B cell (primary cell): ENCODE measurements around the gene PRICKLE2. TPM values are rescaled to one million over a fixed set of nuclear protein-coding genes. Genes with fewer than 3 reads are reported as not detected.

Experiments
- ATAC-seq: fragments of 200-7000 bp; cut with Tn5 transposase; one replicate; pipeline ENCODE4 v1.10.0; 2021; ENCODE audit warnings: low read depth, mild to moderate bottlenecking, moderate number of reproducible peaks, moderate library complexity
- CTCF ChIA-PET: fragments of 350-600 bp; sonication (Branson Sonifier 250); formaldehyde crosslinking; loops from one replicate; lab custom pipeline; 2021; ENCODE audit warnings: antibody characterized with exemption, inconsistent platforms; lab: Charles Lee
- POLR2A ChIA-PET: fragments of 350-600 bp; sonication (Branson Sonifier 250); formaldehyde crosslinking; loops from one replicate; lab custom pipeline; 2021; ENCODE audit warnings: antibody characterized with exemption; lab: Charles Lee
- DNase-seq: peaks from one replicate; pipeline ENCODE4 v3.0.0; 2013
- H2AFZ ChIP-seq: 2 replicates; pipeline ENCODE4 v1.6.1; 2012; ENCODE audit warnings: mild to moderate bottlenecking, low read depth, low read length; ENCODE audit not compliant: insufficient read depth, poor library complexity, severe bottlenecking
- H3K27ac ChIP-seq, 2 donors: 1 replicate in 1 of 2; 2 replicates in 1 of 2; pipeline ENCODE4 v1.5.1; 2012 to 2013; ENCODE audit warnings: low read length in 2 of 2, mild to moderate bottlenecking in 2 of 2, moderate library complexity in 1 of 2
- H3K27me3 ChIP-seq, 4 experiments: fragments of 200-600 bp in 1 of 4; sonication (generic) in 1 of 4; replicated peaks in 1 of 4; 1 replicate in 2 of 4; 2 replicates in 2 of 4; pipeline versions ENCODE4 v1.6.1 to v1.7.0; 2013 to 2016; ENCODE audit warnings: low read length in 3 of 4, mild to moderate bottlenecking in 2 of 4, mixed read lengths in 1 of 4, moderate library complexity in 1 of 4; ENCODE audit not compliant: insufficient read depth in 4 of 4, control insufficient read depth in 3 of 4; ENCODE audit errors: control extremely low read depth in 1 of 4
- H3K36me3 ChIP-seq, 2 experiments: replicated peaks in 1 of 2; 1 replicate in 1 of 2; 2 replicates in 1 of 2; pipeline versions ENCODE4 v1.6.1 to v1.7.1; 2013; ENCODE audit warnings: low read length in 1 of 2; ENCODE audit not compliant: insufficient read depth in 2 of 2, control insufficient read depth in 1 of 2; ENCODE audit errors: control extremely low read depth in 1 of 2, extremely low read depth in 1 of 2
- H3K4me1 ChIP-seq, 2 donors: fragments of 200-600 bp in 1 of 2; sonication (generic) in 1 of 2; 1 replicate in 1 of 2; 2 replicates in 1 of 2; pipeline versions ENCODE4 v1.5.1 to v1.6.1; 2013 to 2017; ENCODE audit warnings: low read length in 2 of 2; ENCODE audit not compliant: control insufficient read depth in 2 of 2, insufficient read depth in 2 of 2
- H3K4me2 ChIP-seq: replicated peaks from 2 replicates; pipeline ENCODE3; 2012; ENCODE audit warnings: mild to moderate bottlenecking, low read depth, low read length; ENCODE audit not compliant: poor library complexity, severe bottlenecking
- H3K4me3 ChIP-seq, 5 experiments: fragments of 200-600 bp in 1 of 5; sonication (generic) in 1 of 5; 1 replicate in 3 of 5; 2 replicates in 2 of 5; pipeline versions ENCODE4 v1.5.1 to v1.7.0; 2011 to 2016; ENCODE audit warnings: low read length in 4 of 5, mild to moderate bottlenecking in 4 of 5, low read depth in 2 of 5, control low read depth in 1 of 5, moderate library complexity in 1 of 5; ENCODE audit not compliant: insufficient read depth in 1 of 5; ENCODE audit errors: control extremely low read depth in 1 of 5, extremely low read depth in 1 of 5
- H3K79me2 ChIP-seq: fragments of 200-600 bp; sonication (generic); one replicate; pipeline ENCODE4 v1.6.0; 2016; ENCODE audit warnings: low read length; ENCODE audit not compliant: control insufficient read depth, insufficient read depth
- H3K9ac ChIP-seq: fragments of 200-600 bp; sonication (generic); 2 replicates; pipeline ENCODE4 v1.6.1; 2017; ENCODE audit warnings: mild to moderate bottlenecking, low read length, moderate library complexity
- H3K9me3 ChIP-seq, 3 donors: one replicate each; pipeline versions ENCODE4 v1.6.1 to v1.7.1; 2013; ENCODE audit warnings: low read length in 2 of 3; ENCODE audit not compliant: control insufficient read depth in 2 of 3, insufficient read depth in 1 of 3; ENCODE audit errors: control extremely low read depth in 1 of 3
- H4K20me1 ChIP-seq: 2 replicates; pipeline ENCODE4 v1.6.0; 2012; ENCODE audit warnings: mild to moderate bottlenecking, low read length; ENCODE audit not compliant: insufficient read depth, control insufficient read depth, poor library complexity, severe bottlenecking
- H3K27ac Mint-ChIP-seq: one replicate; pipeline ENCODE4 v1.8.0; 2021; ENCODE audit warnings: mixed read lengths
- H3K27me3 Mint-ChIP-seq: one replicate; pipeline ENCODE4 v1.8.0; 2021; ENCODE audit warnings: mixed read lengths
- H3K4me1 Mint-ChIP-seq: one replicate; pipeline ENCODE4 v1.8.0; 2021; ENCODE audit warnings: mixed read lengths
- H3K4me3 Mint-ChIP-seq: one replicate; pipeline ENCODE4 v1.8.0; 2021; ENCODE audit warnings: mixed read lengths
- H3K9me3 Mint-ChIP-seq: one replicate; pipeline ENCODE4 v1.8.0; 2022; ENCODE audit warnings: mixed read lengths; ENCODE audit not compliant: insufficient read depth
- EZH2 ChIP-seq: IDR thresholded peaks from 2 replicates; pipeline ENCODE4 v1.6.1; 2012; ENCODE audit warnings: borderline replicate concordance, low read depth, mild to moderate bottlenecking, moderate library complexity, low read length; ENCODE audit not compliant: insufficient read depth, poor library complexity, severe bottlenecking
- WGBS: methylation state at CpG from one replicate; pipeline ENCODE4 v1.1.5; 2013; ENCODE audit warnings: missing lambda C conversion rate; ENCODE audit not compliant: insufficient coverage; 5-methylcytosine and 5-hydroxymethylcytosine counted together
- intact Hi-C: fragments of 100-400 bp; cut with micrococcal nuclease; formaldehyde crosslinking; loops from one replicate; pipeline ENCODE4 v1.10.0; 2022
- polyA plus RNA-seq: library from polyadenylated mRNA; depleted of rRNA; stranded (reverse); fragments of >200 nt; gene quantifications from 2 replicates; pipeline ENCODE4 v1.2.3, GENCODE V29; 2012
- total RNA-seq, 2 donors: library from RNA; stranded (reverse); fragments of 120-200 nt in 1 of 2; gene quantifications; 1 replicate in 1 of 2; 2 replicates in 1 of 2; pipeline versions ENCODE4 v1.2.3 to v1.2.4, GENCODE V29; 2013 to 2022
- TF ChIP-seq, protein P1 (sequence below): fragments of 200-600 bp; IDR thresholded peaks from one replicate; pipeline ENCODE4 v1.8.0; 2022; ENCODE audit warnings: antibody characterized with exemption, mild to moderate bottlenecking

The PRICKLE2 gene
- total and polyA plus RNA-seq, 2 donors (not counting 1 experiment from before 2014, with no cell fraction given): 0.30 to 1.4 TPM

DNA sequence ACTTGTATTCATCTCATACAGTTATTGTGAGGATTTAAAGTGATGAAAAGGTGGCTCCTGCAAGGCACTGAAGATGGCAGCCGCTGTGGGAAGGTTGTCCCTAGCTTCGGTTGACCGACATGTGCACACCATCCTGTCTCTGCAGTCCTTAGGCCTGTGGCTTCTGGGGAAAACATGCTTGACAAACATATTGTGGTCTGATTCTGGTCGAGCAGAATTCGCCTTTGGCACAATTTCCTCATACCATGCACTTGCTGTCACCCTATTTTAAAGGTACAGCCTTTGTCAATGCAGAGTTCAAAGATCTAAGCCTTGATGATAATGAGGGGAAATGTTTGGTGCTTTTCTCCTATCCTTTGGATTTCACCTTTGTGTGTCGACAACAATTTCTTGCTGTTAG lies 50.9 kb downstream of the PRICKLE2 start:
- no peak overlapping the region for H3K4me2 ChIP-seq
- H3K36me3 ChIP-seq: no peaks in the 10 kb centered on the region
- H3K9me3 Mint-ChIP-seq: no peaks in the 10 kb centered on the region
- intact Hi-C loops: no loop called here
- CTCF ChIA-PET: no interaction called here
- H3K27ac Mint-ChIP-seq: no peak overlapping the region
- DNase-seq: no peak
- H3K27ac ChIP-seq: no peak overlapping the region
- H3K27me3 ChIP-seq: no peaks in the 10 kb centered on the region
- TF ChIP-seq, protein P1, sequence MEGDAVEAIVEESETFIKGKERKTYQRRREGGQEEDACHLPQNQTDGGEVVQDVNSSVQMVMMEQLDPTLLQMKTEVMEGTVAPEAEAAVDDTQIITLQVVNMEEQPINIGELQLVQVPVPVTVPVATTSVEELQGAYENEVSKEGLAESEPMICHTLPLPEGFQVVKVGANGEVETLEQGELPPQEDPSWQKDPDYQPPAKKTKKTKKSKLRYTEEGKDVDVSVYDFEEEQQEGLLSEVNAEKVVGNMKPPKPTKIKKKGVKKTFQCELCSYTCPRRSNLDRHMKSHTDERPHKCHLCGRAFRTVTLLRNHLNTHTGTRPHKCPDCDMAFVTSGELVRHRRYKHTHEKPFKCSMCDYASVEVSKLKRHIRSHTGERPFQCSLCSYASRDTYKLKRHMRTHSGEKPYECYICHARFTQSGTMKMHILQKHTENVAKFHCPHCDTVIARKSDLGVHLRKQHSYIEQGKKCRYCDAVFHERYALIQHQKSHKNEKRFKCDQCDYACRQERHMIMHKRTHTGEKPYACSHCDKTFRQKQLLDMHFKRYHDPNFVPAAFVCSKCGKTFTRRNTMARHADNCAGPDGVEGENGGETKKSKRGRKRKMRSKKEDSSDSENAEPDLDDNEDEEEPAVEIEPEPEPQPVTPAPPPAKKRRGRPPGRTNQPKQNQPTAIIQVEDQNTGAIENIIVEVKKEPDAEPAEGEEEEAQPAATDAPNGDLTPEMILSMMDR: no peak
- no peak for TF ChIP-seq EZH2
- H3K4me3 ChIP-seq: no peak overlapping the region
- no peaks in the 10 kb centered on the region for H4K20me1 ChIP-seq
- WGBS: 94% methylated on average over 3 of the region's 6 CpGs
- H3K9ac ChIP-seq: no peak overlapping the region
- ATAC-seq: no peak
- H3K9me3 ChIP-seq: peaks cover 0 to 6% (median 0%) of the 10 kb centered on the region in 3 donors
- H3K4me1 ChIP-seq: no peaks in the 10 kb centered on the region
- H3K4me3 Mint-ChIP-seq: no peak overlapping the region
- H3K27me3 Mint-ChIP-seq: no peaks in the 10 kb centered on the region
- H3K4me1 Mint-ChIP-seq: peaks cover 2% of the 10 kb centered on the region
- POLR2A ChIA-PET: no interaction called here
- H3K79me2 ChIP-seq: no peaks in the 10 kb centered on the region
- H2AFZ ChIP-seq: no peak overlapping the region

DNA sequence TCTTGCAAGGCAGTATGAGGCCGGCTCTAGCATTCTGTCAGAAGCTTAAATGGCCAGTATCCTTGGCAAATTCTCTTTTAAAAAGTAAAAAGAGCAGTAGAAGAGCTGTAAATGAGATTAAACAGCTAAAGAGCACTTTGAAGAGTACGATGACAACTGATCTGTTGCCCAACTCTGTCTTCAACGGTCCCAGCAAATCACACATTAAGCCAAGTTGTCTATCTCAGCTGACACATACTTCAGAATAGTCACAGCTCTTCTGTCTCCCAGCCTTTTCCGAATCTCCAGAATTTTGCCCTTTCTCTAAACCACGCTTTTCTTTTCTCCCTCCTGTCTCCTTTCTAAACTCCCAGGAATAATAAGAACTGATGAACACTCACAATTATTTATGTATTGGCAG lies 51.7 kb downstream of the PRICKLE2 start:
- Histone ChIP-seq H3K9me3 (peaks cover 0 to 6% (median 0%) of the 10 kb centered on the region in 3 donors), H3K4me3 (no peak overlapping the region), H3K4me1 (no peaks in the 10 kb centered on the region), H4K20me1 (no peaks in the 10 kb centered on the region), H3K36me3 (no peaks in the 10 kb centered on the region), H3K79me2 (no peaks in the 10 kb centered on the region), H3K27ac (no peak overlapping the region), H3K9ac (no peak overlapping the region), H2AFZ (no peak overlapping the region), H3K4me2 (no peak overlapping the region), H3K27me3 (no peaks in the 10 kb centered on the region)
- peaks cover 2% of the 10 kb centered on the region for H3K4me1 Mint-ChIP-seq
- WGBS: 83% methylated on average over 3 of the region's 5 CpGs
- H3K27ac Mint-ChIP-seq: no peak overlapping the region
- ChIA-PET CTCF (no interaction called here), POLR2A (no interaction called here)
- no peak for DNase-seq
- TF ChIP-seq, protein P1: no peak
- no peak for TF ChIP-seq EZH2
- no peak overlapping the region for H3K4me3 Mint-ChIP-seq
- intact Hi-C loops: no loop called here
- no peak for ATAC-seq
- no peaks in the 10 kb centered on the region for H3K9me3 Mint-ChIP-seq
- H3K27me3 Mint-ChIP-seq: no peaks in the 10 kb centered on the region
